ENCODE results near the gene PYCARD. TPM values are rescaled to one million over a fixed set of nuclear protein-coding genes. Genes with fewer than 3 reads are reported as not detected.

PYCARD gene
- total RNA-seq, 1 experiment from 2014 or later, result 37.5 TPM

DNA sequence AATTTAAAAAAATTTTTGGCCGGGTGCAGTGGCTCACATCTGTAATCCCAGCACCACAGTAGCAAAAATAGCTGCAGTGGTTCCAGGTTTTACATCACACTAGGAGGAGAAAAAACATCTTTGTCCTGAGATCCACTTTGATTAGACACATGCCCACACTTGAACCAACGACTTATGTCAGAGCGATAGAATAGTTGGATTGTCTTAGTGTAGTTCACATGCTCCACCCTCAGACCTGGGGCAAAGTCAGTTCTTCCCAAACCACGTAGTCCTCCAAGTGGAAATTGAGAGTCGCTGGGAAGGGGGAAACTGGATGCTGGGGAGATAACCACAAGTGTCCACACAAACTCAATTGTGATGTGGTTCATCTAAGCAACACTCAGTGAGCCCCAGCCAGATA, 45.8 kb upstream of the PYCARD start:
- Histone ChIP-seq H3K18ac (ENCODE audit: insufficient read length, low read depth, low read length) (no peak overlapping the region), H2AFZ (ENCODE audit: low read length) (no peak overlapping the region), H3K27ac (ENCODE audit: insufficient read length, low read depth, low read length) (no peak overlapping the region), H4K20me1 (ENCODE audit: control insufficient read depth, insufficient read depth, insufficient read length) (no peaks in the 10 kb centered on the region), H3K27me3 (ENCODE audit: insufficient read depth, low read length) (no peaks in the 10 kb centered on the region), H2BK20ac (ENCODE audit: low read depth, low read length, poor library complexity, severe bottlenecking) (no peak overlapping the region), H2BK15ac (ENCODE audit: low read depth, low read length) (no peak overlapping the region; the same call in 1 of the 2 replicates), H2BK5ac (ENCODE audit: insufficient read length, low read length) (no peak overlapping the region), H3K56ac (ENCODE audit: insufficient read length, low read depth, low read length) (no peak overlapping the region), H4K5ac (ENCODE audit: insufficient read length, low read depth, low read length) (no peak overlapping the region), H3K79me1 (ENCODE audit: insufficient read depth, low read depth, low read length, poor library complexity, severe bottlenecking) (no peaks in the 10 kb centered on the region), H3K9me3 (ENCODE audit: control insufficient read depth, low read depth, low read length) (no peaks in the 10 kb centered on the region), H3K4ac (ENCODE audit: low read depth, low read length) (no peak overlapping the region), H3K79me2 (ENCODE audit: insufficient read depth, low read length) (no peaks in the 10 kb centered on the region), H4K8ac (replicated peaks; ENCODE audit: insufficient read length, low read depth, low read length) (peak overlapping the region; percentile 62), H3K14ac (ENCODE audit: insufficient read depth, low read length) (no peak overlapping the region), H3T11ph (ENCODE audit: low read length) (no peak overlapping the region), H3K9ac (ENCODE audit: extremely low read depth, insufficient read length, low read length) (no peak overlapping the region), H2BK12ac (ENCODE audit: insufficient read length, low read depth, low read length) (peak overlapping the region; percentile 15), H3K4me1 (ENCODE audit: insufficient read depth, low read length) (peaks cover 6% of the 10 kb centered on the region; the same call in 1 of the 2 replicates), H2BK120ac (ENCODE audit: low read depth, low read length, poor library complexity, severe bottlenecking) (no peak overlapping the region), H3K23ac (ENCODE audit: insufficient read length, low read depth, low read length) (no peak overlapping the region), H3K23me2 (ENCODE audit: insufficient read length, low read depth, low read length, poor library complexity, severe bottlenecking) (peaks cover 2% of the 10 kb centered on the region), H4K91ac (ENCODE audit: insufficient read length, low read depth, low read length) (no peak overlapping the region), H3K4me2 (ENCODE audit: insufficient read depth, insufficient read length, low read length) (no peak overlapping the region), H2AK5ac (ENCODE audit: insufficient read length, low read length) (no peak overlapping the region)
- WGBS (ENCODE audit: extremely low coverage, insufficient read length, low lambda C conversion rate), result no CpG with 5 or more reads among the region's 5 CpGs
- H3K4me1 Mint-ChIP-seq, result peaks cover 40 to 45% of the 10 kb centered on the region in 2 experiments
- no peaks in the 10 kb centered on the region for H3K36me3 Mint-ChIP-seq (ENCODE audit: insufficient read depth in 1 of 3, low read depth in 3 of 3)
- no peak overlapping the region; a peak in 1 of 7 replicates for H3K27ac Mint-ChIP-seq
- no peaks in the 10 kb centered on the region for H3K27me3 Mint-ChIP-seq (ENCODE audit: low read depth)
- H3K9me3 Mint-ChIP-seq, result no peaks in the 10 kb centered on the region; a peak in 1 of 5 replicates
- no peak for DNase-seq
- no peak overlapping the region for H3K4me3 Mint-ChIP-seq
- TF ChIP-seq, protein P1, sequence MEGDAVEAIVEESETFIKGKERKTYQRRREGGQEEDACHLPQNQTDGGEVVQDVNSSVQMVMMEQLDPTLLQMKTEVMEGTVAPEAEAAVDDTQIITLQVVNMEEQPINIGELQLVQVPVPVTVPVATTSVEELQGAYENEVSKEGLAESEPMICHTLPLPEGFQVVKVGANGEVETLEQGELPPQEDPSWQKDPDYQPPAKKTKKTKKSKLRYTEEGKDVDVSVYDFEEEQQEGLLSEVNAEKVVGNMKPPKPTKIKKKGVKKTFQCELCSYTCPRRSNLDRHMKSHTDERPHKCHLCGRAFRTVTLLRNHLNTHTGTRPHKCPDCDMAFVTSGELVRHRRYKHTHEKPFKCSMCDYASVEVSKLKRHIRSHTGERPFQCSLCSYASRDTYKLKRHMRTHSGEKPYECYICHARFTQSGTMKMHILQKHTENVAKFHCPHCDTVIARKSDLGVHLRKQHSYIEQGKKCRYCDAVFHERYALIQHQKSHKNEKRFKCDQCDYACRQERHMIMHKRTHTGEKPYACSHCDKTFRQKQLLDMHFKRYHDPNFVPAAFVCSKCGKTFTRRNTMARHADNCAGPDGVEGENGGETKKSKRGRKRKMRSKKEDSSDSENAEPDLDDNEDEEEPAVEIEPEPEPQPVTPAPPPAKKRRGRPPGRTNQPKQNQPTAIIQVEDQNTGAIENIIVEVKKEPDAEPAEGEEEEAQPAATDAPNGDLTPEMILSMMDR (conservative IDR thresholded peaks at IDR 0.05), result no peak

Data from H9 (cell line).